DMS114 treated with DMSO at 0.1 percent for 48 hours (cell line): ENCODE measurements around the gene YPEL2.
"Not testable (repeated sequence)": the region's sequence is repeated elsewhere in the genome, so short reads cannot be mapped to it uniquely, and the experiment has no call there.

ENCODE experiments used
- DNase-seq: peaks from one replicate; lab custom pipeline; 2025; ENCODE audit not compliant: unreplicated experiment; lab: John Stamatoyannopoulos, UW

YPEL2 gene

GRCh38 chr17:59375857-59376256, 44.4 kb downstream of the YPEL2 start:
- no peak for DNase-seq

GRCh38 chr17:59376506-59376905, 45.1 kb downstream of the YPEL2 start:
- no peak for DNase-seq

GRCh38 chr17:59377410-59377809, 46.0 kb downstream of the YPEL2 start:
- DNase-seq, result no peak

GRCh38 chr17:59378675-59379074, 47.2 kb downstream of the YPEL2 start:
- no peak for DNase-seq

GRCh38 chr17:59380474-59380873, 49.0 kb downstream of the YPEL2 start:
- DNase-seq, result no peak

GRCh38 chr17:59381716-59382570, 50.5 kb downstream of the YPEL2 start:
- no peak for DNase-seq

GRCh38 chr17:59383893-59384292, 52.4 kb downstream of the YPEL2 start:
- no peak for DNase-seq

- no peak for DNase-seq
Measured at GRCh38 chr17:59387351-59388068, 56.1 kb downstream of the YPEL2 start.

- DNase-seq, result no peak
Measured at GRCh38 chr17:59388069-59388556, 56.7 kb downstream of the YPEL2 start.

GRCh38 chr17:59389066-59389465, 57.6 kb downstream of the YPEL2 start:
- no peak for DNase-seq

GRCh38 chr17:59391021-59391420, 59.6 kb downstream of the YPEL2 start:
- no peak for DNase-seq

GRCh38 chr17:59392973-59393679, 61.7 kb downstream of the YPEL2 start:
- no peak for DNase-seq

- not testable (repeated sequence) for DNase-seq
Measured at GRCh38 chr17:59393742-59394410, 62.4 kb downstream of the YPEL2 start.

- no peak for DNase-seq
Measured at GRCh38 chr17:59396134-59396826, 64.8 kb downstream of the YPEL2 start.

GRCh38 chr17:59397316-59398073, 66.0 kb downstream of the YPEL2 start:
- DNase-seq, result no peak

- no peak for DNase-seq
Measured at GRCh38 chr17:59399914-59400313, 68.5 kb downstream of the YPEL2 start.

GRCh38 chr17:59400858-59401257, 69.4 kb downstream of the YPEL2 start:
- DNase-seq, result no peak

- no peak for DNase-seq
Measured at GRCh38 chr17:59401274-59401673, 69.8 kb downstream of the YPEL2 start.

- no peak for DNase-seq
Measured at GRCh38 chr17:59401725-59402124, 70.3 kb downstream of the YPEL2 start.

GRCh38 chr17:59402760-59403159, 71.3 kb downstream of the YPEL2 start:
- DNase-seq, result no peak
